GM12878 (cell line): Measurements from ENCODE around the gene MLLT3. TPM values are rescaled to one million over a fixed set of nuclear protein-coding genes. Genes with fewer than 3 reads are reported as not detected.

Experiments used
- ATAC-seq: fragments of 200-7000 bp; cut with Tn5 transposase; 3 replicates; pipeline ENCODE4 v1.9.1; 2020; ENCODE audit warnings: mild to moderate bottlenecking, moderate library complexity
- BruUV-seq: library from RNA; stranded (reverse); fragments of 400-500 nt; replicated peaks from 2 replicates; lab custom pipeline; 2021; lab: Mats Ljungman, UMichigan
- CTCF ChIA-PET: fragments of 300-600 bp; sonication (Branson Sonifier 250); formaldehyde crosslinking; extraction: SDS; loops from one replicate; lab custom pipeline; 2021; ENCODE audit warnings: inconsistent platforms; lab: Yijun Ruan, JAX
- POLR2A ChIA-PET: fragments of 350-600 bp; formaldehyde crosslinking; extraction: SDS; loops from one replicate; lab custom pipeline; 2021; ENCODE audit warnings: inconsistent platforms; lab: Charles Lee
- RAD21 ChIA-PET: fragments of 300-600 bp; sonication (Branson Sonifier 250); formaldehyde crosslinking; loops from one replicate; lab custom pipeline; 2023; ENCODE audit warnings: antibody characterized with exemption; ENCODE audit not compliant: unreplicated experiment; lab: Charles Lee
- SMC1A ChIA-PET: fragments of 300-600 bp; sonication (Branson Sonifier 250); formaldehyde crosslinking; loops from one replicate; lab custom pipeline; 2023; ENCODE audit not compliant: unreplicated experiment, uncharacterized antibody; lab: Charles Lee
- DNase-seq: peaks from one replicate; pipeline ENCODE4 v3.0.0-alpha.2; 2011; ENCODE audit warnings: low read depth, low spot score
- FAIRE-seq: peaks from 3 replicates; lab custom pipeline; 2011; peaks lifted over from hg19 to GRCh38; lab: Jason Lieb, UNC
- H2AFZ ChIP-seq: 2 replicates; pipeline ENCODE4 v1.6.0; 2011; ENCODE audit warnings: low read depth, low read length, control low read depth; ENCODE audit not compliant: control insufficient read depth
- H3K27ac ChIP-seq: 2 replicates; pipeline ENCODE4 v1.5.1; 2011; ENCODE audit warnings: control low read depth; ENCODE audit not compliant: control insufficient read depth, insufficient read depth
- H3K27me3 ChIP-seq, 2 experiments: replicated peaks in 1 of 2; 2 replicates each; pipeline versions ENCODE4 v1.6.0 to v1.6.1; 2011; ENCODE audit warnings: low read length in 1 of 2; ENCODE audit not compliant: control insufficient read depth in 2 of 2, insufficient read depth in 2 of 2
- H3K36me3 ChIP-seq, 2 experiments: 2 replicates each; pipeline ENCODE4 v1.5.1; 2011; ENCODE audit warnings: low read length in 1 of 2; ENCODE audit not compliant: control insufficient read depth in 2 of 2, insufficient read depth in 2 of 2
- H3K4me1 ChIP-seq: 2 replicates; pipeline ENCODE4 v1.6.1; 2011; ENCODE audit warnings: mild to moderate bottlenecking, low read length, moderate library complexity, mixed read lengths; ENCODE audit not compliant: control insufficient read depth, insufficient read depth
- H3K4me2 ChIP-seq: 2 replicates; pipeline ENCODE4 v1.6.0; 2011; ENCODE audit warnings: control low read depth; ENCODE audit not compliant: control insufficient read depth, insufficient read depth
- H3K4me3 ChIP-seq: fragments of 200-600 bp; sonication (generic); 2 replicates; pipeline ENCODE4 v1.5.1; 2016
- H3K79me2 ChIP-seq: 2 replicates; pipeline ENCODE4 v1.6.0; 2011; ENCODE audit warnings: low read length; ENCODE audit not compliant: control insufficient read depth, insufficient read depth
- H3K9ac ChIP-seq: 2 replicates; pipeline ENCODE4 v1.8.0; 2011; ENCODE audit warnings: low read length, control low read depth, mixed read lengths; ENCODE audit not compliant: control insufficient read depth, insufficient read depth
- H3K9me3 ChIP-seq: replicated peaks from 3 replicates; pipeline ENCODE4 v1.5.1; 2011; ENCODE audit warnings: mild to moderate bottlenecking, low read length; ENCODE audit not compliant: control insufficient read depth, insufficient read depth
- H4K20me1 ChIP-seq: 2 replicates; pipeline ENCODE4 v1.6.0; 2011; ENCODE audit not compliant: control insufficient read depth, insufficient read depth
- BCLAF1 ChIP-seq: fragments of 450-650 bp; IDR thresholded peaks from 2 replicates; pipeline ENCODE4 v1.6.1; 2017; ENCODE audit warnings: antibody characterized with exemption, mild to moderate bottlenecking, moderate library complexity
- FOS ChIP-seq: IDR thresholded peaks from 3 replicates; pipeline ENCODE4 v1.6.1; 2011; ENCODE audit warnings: borderline replicate concordance; ENCODE audit not compliant: insufficient read length; ENCODE audit errors: extremely low read depth
- NFYA ChIP-seq: IDR thresholded peaks from 2 replicates; pipeline ENCODE4 v1.6.1; 2011; ENCODE audit warnings: low read depth, mild to moderate bottlenecking, low read length, improper control_type of control experiment, borderline replicate concordance
- PKNOX1 ChIP-seq: fragments of 450-650 bp; IDR thresholded peaks from 2 replicates; pipeline ENCODE4 v1.6.1; 2016; ENCODE audit warnings: mild to moderate bottlenecking
- REST ChIP-seq: IDR thresholded peaks from 2 replicates; pipeline ENCODE4 v1.6.1; 2012; ENCODE audit warnings: mild to moderate bottlenecking, low read depth, low read length
- WGBS: methylation state at CpG from one replicate; pipeline ENCODE4 v1.1.6; 2016; ENCODE audit warnings: low lambda C conversion rate; ENCODE audit not compliant: insufficient replicate concordance, insufficient coverage; ENCODE audit errors: missing lambda C conversion rate; 5-methylcytosine and 5-hydroxymethylcytosine counted together
- in situ Hi-C: fragments of 300-500 bp; cut with MboI; formaldehyde crosslinking; loops from 9 replicates; pipeline ENCODE4 v1.14.3; 2018; ENCODE audit warnings: mixed read lengths
- intact Hi-C: fragments of 100-400 bp; cut with micrococcal nuclease; formaldehyde crosslinking; loops from one replicate; pipeline ENCODE4 v1.14.2; 2022; ENCODE audit not compliant: unreplicated experiment
- polyA plus RNA-seq, 11 experiments: library from polyadenylated mRNA; depleted of rRNA in 4 of 11; unstranded in 6 of 11; stranded (reverse) in 5 of 11; fragments of >200 nt; fragmentation: Nextera tagmentation in 4 of 11; fragmentation: Illumina TruSeq in 1 of 11; extraction: Ambion mirVana in 4 of 11; extraction: Trizol in 1 of 11; gene quantifications; 1 replicate in 1 of 11; 2 replicates in 10 of 11; pipeline versions ENCODE4 v1.2.1 to v1.2.3, GENCODE V29; 2011 to 2016; ENCODE audit warnings: inconsistent platforms in 2 of 11, missing spikeins in 2 of 11, low read depth in 1 of 11
- total RNA-seq, 4 experiments: library from RNA; depleted of rRNA in 3 of 4; stranded (reverse); fragments of >200 nt in 3 of 4; fragmentation: Illumina TruSeq in 1 of 4; extraction: Trizol in 1 of 4; gene quantifications; 2 replicates each; pipeline versions ENCODE4 v1.2.1 to v1.2.3, GENCODE V29; 2013 to 2021
- TF ChIP-seq, protein P1 (sequence below): fragments of 450-650 bp; IDR thresholded peaks from 2 replicates; pipeline ENCODE4 v1.6.1; 2017; ENCODE audit warnings: mild to moderate bottlenecking, low read depth, inconsistent platforms; ENCODE audit not compliant: poor library complexity, severe bottlenecking

Gene MLLT3
- total and polyA plus RNA-seq, 10 of the 15 experiments (the other 5 are each of a cell fraction or from before 2014, with no cell fraction given), result 17.7 to 72.3 (median 35.6) TPM

DNA sequence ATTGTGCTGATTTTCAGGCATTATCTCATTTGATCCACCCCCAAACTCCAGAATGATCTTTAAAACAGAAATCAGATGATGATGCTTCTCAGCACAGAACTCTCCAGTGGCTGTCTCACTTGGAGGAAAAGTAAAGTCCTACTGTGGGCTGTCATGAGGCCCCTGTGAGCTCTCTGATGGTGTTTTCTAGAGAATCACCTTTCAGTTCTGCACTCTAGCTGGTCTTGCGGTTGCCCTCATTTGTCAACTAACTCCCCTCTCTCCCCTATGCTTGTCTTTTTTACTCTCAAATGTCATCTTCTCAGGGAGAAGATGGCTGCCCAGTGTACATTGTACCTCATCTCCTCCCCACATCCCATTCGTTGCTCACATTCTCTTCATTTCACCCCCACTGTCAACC, 295.8 kb downstream of the MLLT3 start:
- Histone ChIP-seq H3K79me2 (no peaks in the 10 kb centered on the region), H3K4me3 (no peak overlapping the region), H3K27ac (no peak overlapping the region), H4K20me1 (no peaks in the 10 kb centered on the region), H3K36me3 (no peaks in the 10 kb centered on the region), H3K4me2 (no peak overlapping the region), H3K9me3 (no peaks in the 10 kb centered on the region), H3K4me1 (peaks cover 4% of the 10 kb centered on the region; the same call in 1 of the 2 replicates), H3K9ac (no peak overlapping the region), H3K27me3 (no peaks in the 10 kb centered on the region; a peak in 1 of 4 replicates), H2AFZ (no peak overlapping the region)
- 19% methylated on average over 2 of the region's 2 CpGs for WGBS
- ATAC-seq, result peak; percentile 11; the same call in 2 of the 3 replicates
- no TSS peak for BruUV-seq
- POLR2A ChIA-PET, result no interaction called here
- RAD21 ChIA-PET, result no interaction called here
- no peak for FAIRE-seq
- no peak for DNase-seq
- intact Hi-C loops, result no loop called here
- SMC1A ChIA-PET, result interaction anchor here (0.7 kb wide), 1 partner anchor 148 kb away, joined by 3 read pairs; no protein-coding TSS in a partner anchor
- TF ChIP-seq NFYA, result no peak
- TF ChIP-seq REST, result no peak
- CTCF ChIA-PET, result no interaction called here
- in situ Hi-C loops, result no loop called here

DNA sequence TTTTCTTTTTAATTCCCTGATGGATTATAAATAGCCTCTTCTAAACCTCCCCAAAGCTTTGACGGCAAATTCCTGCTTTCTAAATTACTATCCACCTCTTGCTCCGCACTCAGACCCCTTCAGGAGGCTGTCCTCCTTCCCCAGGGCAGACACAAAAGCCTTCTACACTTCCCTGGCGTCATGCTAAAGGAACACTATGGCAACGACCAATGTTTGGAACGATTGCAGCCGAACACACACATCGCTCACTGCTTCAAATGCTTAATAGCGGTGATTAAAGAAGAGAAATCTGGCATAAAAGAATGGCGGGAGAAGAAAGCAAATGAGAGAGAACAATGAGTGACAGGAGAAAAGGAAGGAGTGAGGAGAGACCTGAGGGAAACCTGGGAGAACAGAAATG, 297.3 kb downstream of the MLLT3 start:
- no peak for TF ChIP-seq BCLAF1
- no peak for TF ChIP-seq PKNOX1
- no peak for TF ChIP-seq FOS
- TF ChIP-seq, protein P1, sequence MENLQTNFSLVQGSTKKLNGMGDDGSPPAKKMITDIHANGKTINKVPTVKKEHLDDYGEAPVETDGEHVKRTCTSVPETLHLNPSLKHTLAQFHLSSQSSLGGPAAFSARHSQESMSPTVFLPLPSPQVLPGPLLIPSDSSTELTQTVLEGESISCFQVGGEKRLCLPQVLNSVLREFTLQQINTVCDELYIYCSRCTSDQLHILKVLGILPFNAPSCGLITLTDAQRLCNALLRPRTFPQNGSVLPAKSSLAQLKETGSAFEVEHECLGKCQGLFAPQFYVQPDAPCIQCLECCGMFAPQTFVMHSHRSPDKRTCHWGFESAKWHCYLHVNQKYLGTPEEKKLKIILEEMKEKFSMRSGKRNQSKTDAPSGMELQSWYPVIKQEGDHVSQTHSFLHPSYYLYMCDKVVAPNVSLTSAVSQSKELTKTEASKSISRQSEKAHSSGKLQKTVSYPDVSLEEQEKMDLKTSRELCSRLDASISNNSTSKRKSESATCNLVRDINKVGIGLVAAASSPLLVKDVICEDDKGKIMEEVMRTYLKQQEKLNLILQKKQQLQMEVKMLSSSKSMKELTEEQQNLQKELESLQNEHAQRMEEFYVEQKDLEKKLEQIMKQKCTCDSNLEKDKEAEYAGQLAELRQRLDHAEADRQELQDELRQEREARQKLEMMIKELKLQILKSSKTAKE, result no peak
- no peak overlapping the region for H3K27ac ChIP-seq
- ATAC-seq (no peak), FAIRE-seq (no peak), DNase-seq (no peak)
- H3K4me2 ChIP-seq, result no peak overlapping the region
- no peaks in the 10 kb centered on the region for H3K79me2 ChIP-seq
- no peak overlapping the region for H3K9ac ChIP-seq
- 67% methylated on average over 9 of the region's 9 CpGs for WGBS
- in situ Hi-C loops (no loop called here), intact Hi-C loops (no loop called here)
- CTCF ChIA-PET, result interaction anchor here (0.7 kb wide), 1 partner anchor 24 kb away, joined by 3 read pairs; no protein-coding TSS in a partner anchor
- BruUV-seq, result no TSS peak
- no peaks in the 10 kb centered on the region for H3K4me1 ChIP-seq
- no peaks in the 10 kb centered on the region for H3K27me3 ChIP-seq
- RAD21 ChIA-PET, result no interaction called here
- H4K20me1 ChIP-seq, result no peaks in the 10 kb centered on the region
- H3K36me3 ChIP-seq, result no peaks in the 10 kb centered on the region
- H3K4me3 ChIP-seq, result no peak overlapping the region
- SMC1A ChIA-PET, result interaction anchor here (0.9 to 1.0 kb wide), 2 partner anchors 9 to 10 kb away, joined by 3 to 4 read pairs; no protein-coding TSS in a partner anchor
- H2AFZ ChIP-seq, result no peak overlapping the region
- POLR2A ChIA-PET, result no interaction called here
- no peaks in the 10 kb centered on the region for H3K9me3 ChIP-seq
